ENCODE data around the gene MRPS23. TPM values are rescaled to one million over a fixed set of nuclear protein-coding genes. Genes with fewer than 3 reads are reported as not detected.

The MRPS23 gene
- total and polyA plus RNA-seq, 2 of the 13 experiments (the other 11 are each of a cell fraction or from before 2014, with no cell fraction given), result 63.2 to 181 TPM

DNA sequence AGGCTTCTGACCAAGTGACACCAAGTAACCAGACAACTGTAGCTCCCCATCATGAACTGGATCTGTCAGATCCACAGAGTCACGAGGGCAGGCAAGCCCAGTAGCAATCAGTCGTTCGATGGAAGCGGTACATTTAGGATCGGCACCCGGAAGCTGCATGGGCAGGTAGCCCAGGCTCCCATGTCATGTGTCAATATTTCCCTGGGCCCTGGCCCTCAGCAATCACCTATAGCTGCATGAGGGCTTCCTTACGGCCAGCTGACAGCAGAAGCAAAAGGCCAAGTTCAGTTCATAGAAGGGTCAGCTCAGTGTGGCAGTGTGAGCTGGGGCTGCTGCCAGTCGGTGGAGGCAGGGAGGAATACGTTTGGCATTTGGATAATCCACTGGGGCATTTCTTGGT lies 31.8 kb downstream of the MRPS23 start:
- DNase-seq (ENCODE audit: low spot score) (no peak), ATAC-seq (no peak), FAIRE-seq (no peak)
- no peaks in the 10 kb centered on the region for H3K36me3 ChIP-seq (replicated peaks in 1 of 2; ENCODE audit: control insufficient read depth in 1 of 2, insufficient read depth in 2 of 2, low read length in 2 of 2)
- H3K4me1 ChIP-seq (ENCODE audit: insufficient read depth, low read length), result no peaks in the 10 kb centered on the region
- no peak overlapping the region for H3K9ac ChIP-seq (ENCODE audit: insufficient read depth, low read depth, low read length)
- no peak overlapping the region for H3K27ac ChIP-seq (ENCODE audit: extremely low read length, insufficient read depth, low read length)
- H3K4me3 ChIP-seq (replicated peaks in 1 of 3; ENCODE audit: insufficient read depth in 1 of 3, low read depth in 2 of 3, low read length in 3 of 3), result no peak overlapping the region
- BruUV-seq (replicated peaks), result no TSS peak
- H4K20me1 ChIP-seq (ENCODE audit: insufficient read depth, low read length), result no peaks in the 10 kb centered on the region
- H3K79me2 ChIP-seq (ENCODE audit: insufficient read depth, low read length), result no peaks in the 10 kb centered on the region
- no peak overlapping the region for H3K4me2 ChIP-seq (ENCODE audit: low read depth, low read length)
- no peak overlapping the region for H2AFZ ChIP-seq (ENCODE audit: low read length)
- ChIA-PET CTCF (ENCODE audit: low intra/inter-chr PET ratio, low total read pairs) (no interaction called here), POLR2A (no interaction called here)
- H3K9me3 ChIP-seq (ENCODE audit: low read length), result no peaks in the 10 kb centered on the region
- 37% methylated on average over 3 of the region's 9 CpGs for WGBS (ENCODE audit: low lambda C conversion rate)
- TF ChIP-seq POLR2G (IDR thresholded peaks at IDR 0.05; ENCODE audit: low read depth, low read length), result no peak
- no peak for TF ChIP-seq CAMTA2 (CRISPR knock-in tag; IDR thresholded peaks at IDR 0.05; ENCODE audit: borderline replicate concordance)
- TF ChIP-seq, protein P1, sequence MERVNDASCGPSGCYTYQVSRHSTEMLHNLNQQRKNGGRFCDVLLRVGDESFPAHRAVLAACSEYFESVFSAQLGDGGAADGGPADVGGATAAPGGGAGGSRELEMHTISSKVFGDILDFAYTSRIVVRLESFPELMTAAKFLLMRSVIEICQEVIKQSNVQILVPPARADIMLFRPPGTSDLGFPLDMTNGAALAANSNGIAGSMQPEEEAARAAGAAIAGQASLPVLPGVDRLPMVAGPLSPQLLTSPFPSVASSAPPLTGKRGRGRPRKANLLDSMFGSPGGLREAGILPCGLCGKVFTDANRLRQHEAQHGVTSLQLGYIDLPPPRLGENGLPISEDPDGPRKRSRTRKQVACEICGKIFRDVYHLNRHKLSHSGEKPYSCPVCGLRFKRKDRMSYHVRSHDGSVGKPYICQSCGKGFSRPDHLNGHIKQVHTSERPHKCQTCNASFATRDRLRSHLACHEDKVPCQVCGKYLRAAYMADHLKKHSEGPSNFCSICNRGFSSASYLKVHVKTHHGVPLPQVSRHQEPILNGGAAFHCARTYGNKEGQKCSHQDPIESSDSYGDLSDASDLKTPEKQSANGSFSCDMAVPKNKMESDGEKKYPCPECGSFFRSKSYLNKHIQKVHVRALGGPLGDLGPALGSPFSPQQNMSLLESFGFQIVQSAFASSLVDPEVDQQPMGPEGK (CRISPR knock-in tag; IDR thresholded peaks at IDR 0.05), result no peak
- TF ChIP-seq ARHGAP35 (CRISPR knock-in tag; IDR thresholded peaks at IDR 0.05; ENCODE audit: borderline replicate concordance), result no peak
- in situ Hi-C loops (cut with HindIII; ENCODE audit: extremely low pct_ligation_motif_present, low pct_unique_long_range_greater_than_20kb), result no loop called here
- peaks cover 3 to 39% of the 10 kb centered on the region in 2 experiments; a peak in 3 of 5 replicates for H3K27me3 ChIP-seq (ENCODE audit: control insufficient read depth in 1 of 2, insufficient read depth in 2 of 2, low read length in 2 of 2)
- intact Hi-C loops (cut with micrococcal nuclease; ENCODE audit: unreplicated experiment), result no loop called here

DNA sequence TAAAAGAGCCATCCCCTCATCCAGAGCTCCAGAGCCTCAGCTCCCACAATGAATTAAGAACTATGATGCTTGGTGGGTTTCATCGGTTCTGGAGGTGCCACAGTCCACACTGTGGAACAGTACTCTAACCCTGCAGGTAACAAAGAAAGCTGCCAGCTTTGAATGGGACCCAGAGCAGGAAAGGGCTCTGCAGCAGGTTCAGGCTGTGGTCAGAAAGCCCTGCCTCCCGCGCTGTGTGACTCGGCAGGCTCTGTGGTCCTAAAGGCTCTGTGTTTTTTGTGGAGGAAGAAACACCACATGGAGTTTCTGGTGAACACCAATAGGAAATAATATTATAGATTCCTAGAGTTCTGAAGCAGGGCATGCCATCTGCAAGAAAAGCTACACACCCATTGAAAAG lies 32.5 kb downstream of the MRPS23 start:
- Histone ChIP-seq H3K79me2 (ENCODE audit: insufficient read depth, low read length) (no peaks in the 10 kb centered on the region), H3K27me3 (ENCODE audit: control insufficient read depth in 1 of 2, insufficient read depth in 2 of 2, low read length in 2 of 2) (peaks cover 3 to 37% of the 10 kb centered on the region in 2 experiments; a peak in 3 of 5 replicates), H3K4me2 (ENCODE audit: low read depth, low read length) (no peak overlapping the region), H4K20me1 (ENCODE audit: insufficient read depth, low read length) (no peaks in the 10 kb centered on the region), H3K36me3 (replicated peaks in 1 of 2; ENCODE audit: control insufficient read depth in 1 of 2, insufficient read depth in 2 of 2, low read length in 2 of 2) (no peaks in the 10 kb centered on the region), H3K27ac (ENCODE audit: extremely low read length, insufficient read depth, low read length) (no peak overlapping the region), H3K4me3 (replicated peaks in 1 of 3; ENCODE audit: insufficient read depth in 1 of 3, low read depth in 2 of 3, low read length in 3 of 3) (no peak overlapping the region), H3K9me3 (ENCODE audit: low read length) (no peaks in the 10 kb centered on the region), H2AFZ (ENCODE audit: low read length) (no peak overlapping the region), H3K4me1 (ENCODE audit: insufficient read depth, low read length) (no peaks in the 10 kb centered on the region), H3K9ac (ENCODE audit: insufficient read depth, low read depth, low read length) (no peak overlapping the region)
- ChIA-PET CTCF (ENCODE audit: low intra/inter-chr PET ratio, low total read pairs) (no interaction called here), POLR2A (no interaction called here)
- no peak for DNase-seq (ENCODE audit: low spot score)
- BruUV-seq (replicated peaks), result no TSS peak
- ATAC-seq, result no peak
- 68% methylated on average over 4 of the region's 4 CpGs for WGBS (ENCODE audit: low lambda C conversion rate)
- in situ Hi-C loops (cut with HindIII; ENCODE audit: extremely low pct_ligation_motif_present, low pct_unique_long_range_greater_than_20kb), result no loop called here
- TF ChIP-seq ZNF331 (CRISPR knock-in tag; IDR thresholded peaks at IDR 0.05) (peak; percentile 57; the same call in 1 of the 2 replicates), HOXA7 (CRISPR knock-in tag; IDR thresholded peaks at IDR 0.05) (no peak)
- FAIRE-seq, result no peak
- intact Hi-C loops (cut with micrococcal nuclease; ENCODE audit: unreplicated experiment), result no loop called here

All from HepG2 (cell line).